Spleen (tissue), 11 donors: Measurements from ENCODE around the gene CLDND1. TPM values are rescaled to one million over a fixed set of nuclear protein-coding genes. Genes with fewer than 3 reads are reported as not detected.
"Not testable (repeated sequence)": the region's sequence is repeated elsewhere in the genome, so short reads cannot be mapped to it uniquely, and the experiment has no call there.

Experiments
- DNase-seq: peaks from one replicate; pipeline ENCODE4 v3.0.0-alpha.2; 2020
- H3K27ac ChIP-seq, 8 donors: fragments of 200-600 bp; sonication (generic) in 7 of 8; 1 replicate in 4 of 8; 2 replicates in 4 of 8; pipeline versions ENCODE4 v1.5.0 to v1.8.0; 2016 to 2021; ENCODE audit warnings: inconsistent platforms in 4 of 8, mild to moderate bottlenecking in 4 of 8, moderate library complexity in 1 of 8
- H3K27me3 ChIP-seq, 7 donors: fragments of 200-600 bp; sonication (generic) in 6 of 7; replicated peaks in 1 of 7; 1 replicate in 4 of 7; 2 replicates in 3 of 7; pipeline versions ENCODE4 v1.5.0 to v1.8.0; 2016 to 2021; ENCODE audit warnings: inconsistent platforms in 3 of 7, mild to moderate bottlenecking in 1 of 7
- H3K36me3 ChIP-seq, 6 donors: fragments of 200-600 bp; sonication (generic) in 5 of 6; 1 replicate in 4 of 6; 2 replicates in 2 of 6; pipeline versions ENCODE4 v1.5.0 to v1.8.0; 2016 to 2021; ENCODE audit warnings: inconsistent platforms in 2 of 6
- H3K4me1 ChIP-seq, 6 donors: fragments of 200-600 bp; sonication (generic) in 5 of 6; 1 replicate in 3 of 6; 2 replicates in 3 of 6; pipeline versions ENCODE4 v1.5.0 to v1.8.0; 2016 to 2021; ENCODE audit warnings: inconsistent platforms in 3 of 6
- H3K4me3 ChIP-seq, 8 donors: fragments of 200-600 bp; sonication (generic) in 7 of 8; 1 replicate in 4 of 8; 2 replicates in 4 of 8; pipeline versions ENCODE4 v1.5.0 to v1.8.0; 2016 to 2021; ENCODE audit warnings: inconsistent platforms in 4 of 8, mild to moderate bottlenecking in 4 of 8, moderate library complexity in 2 of 8
- H3K9me3 ChIP-seq, 8 donors: fragments of 200-600 bp; sonication (generic) in 7 of 8; 1 replicate in 4 of 8; 2 replicates in 4 of 8; pipeline versions ENCODE4 v1.5.0 to v1.8.0; 2016 to 2021; ENCODE audit warnings: inconsistent platforms in 4 of 8
- POLR2A ChIP-seq, 3 donors: fragments of 450-650 bp; IDR thresholded peaks; one replicate each; pipeline ENCODE4 v1.5.1; 2017; ENCODE audit warnings: antibody characterized with exemption in 3 of 3, mild to moderate bottlenecking in 1 of 3
- POLR2AphosphoS5 ChIP-seq, 3 donors: sonication (generic); formaldehyde crosslinking; IDR thresholded peaks; one replicate each; pipeline ENCODE4 v1.5.1; 2017; ENCODE audit warnings: antibody characterized with exemption in 3 of 3
- WGBS, 5 donors: extraction: QIAGEN DNeasy Blood & Tissue Kit in 3 of 5; methylation state at CpG; one replicate each; pipeline versions ENCODE4 v1.1.5 to v1.1.7; 2013 to 2018; 5-methylcytosine and 5-hydroxymethylcytosine counted together
- intact Hi-C: fragments of 100-400 bp; cut with DNase I; formaldehyde crosslinking; loops from one replicate; pipeline ENCODE4 v1.15.0; 2023; ENCODE audit warnings: low total_unique reads
- polyA plus RNA-seq, 3 donors: library from polyadenylated mRNA; stranded (reverse); fragments of 200-250 nt; gene quantifications; one replicate each; pipeline ENCODE4 v1.2.1, GENCODE V29; 2013
- total RNA-seq, 7 donors: library from RNA; depleted of rRNA in 3 of 7; stranded (reverse); fragments of >200 nt in 3 of 7; fragmentation: NEBNext Ultra II Directional in 4 of 7; extraction: Animal tissue kit (Norgen Biotek cat#: 25700) in 4 of 7; gene quantifications; one replicate each; pipeline versions ENCODE4 v1.1.0 to v1.2.1, GENCODE V29; 2016 to 2021
- TF ChIP-seq, protein P1 (sequence below), 11 experiments: fragments of 200-600 bp in 7 of 11; fragments of 450-650 bp in 4 of 11; sonication (generic) in 4 of 11; IDR thresholded peaks in 8 of 11; conservative IDR thresholded peaks in 3 of 11; 1 replicate in 7 of 11; 2 replicates in 4 of 11; pipeline versions ENCODE4 v1.4.0 to v1.8.0; 2016 to 2021; ENCODE audit warnings: antibody characterized with exemption in 11 of 11, inconsistent platforms in 4 of 11, mild to moderate bottlenecking in 1 of 11
- donor health status: healthy with polysubstance abuse.
- donor health status: DM: no; HTN: no; CAD: no; lungs with moderate emphysema.
- donor health status: DM: no; HTN: no; CAD: no.
- donor health status: Bipolar disorder and iron deficiency.
- donor health status: healthy.
- donor health status: DM: no; HTN: no; CAD: no.
- donor health status: DM: yes; HTN: yes; CAD: no.

CLDND1 gene
- total and polyA plus RNA-seq, 10 donors: 26.1 to 174 (median 95.6) TPM

DNA sequence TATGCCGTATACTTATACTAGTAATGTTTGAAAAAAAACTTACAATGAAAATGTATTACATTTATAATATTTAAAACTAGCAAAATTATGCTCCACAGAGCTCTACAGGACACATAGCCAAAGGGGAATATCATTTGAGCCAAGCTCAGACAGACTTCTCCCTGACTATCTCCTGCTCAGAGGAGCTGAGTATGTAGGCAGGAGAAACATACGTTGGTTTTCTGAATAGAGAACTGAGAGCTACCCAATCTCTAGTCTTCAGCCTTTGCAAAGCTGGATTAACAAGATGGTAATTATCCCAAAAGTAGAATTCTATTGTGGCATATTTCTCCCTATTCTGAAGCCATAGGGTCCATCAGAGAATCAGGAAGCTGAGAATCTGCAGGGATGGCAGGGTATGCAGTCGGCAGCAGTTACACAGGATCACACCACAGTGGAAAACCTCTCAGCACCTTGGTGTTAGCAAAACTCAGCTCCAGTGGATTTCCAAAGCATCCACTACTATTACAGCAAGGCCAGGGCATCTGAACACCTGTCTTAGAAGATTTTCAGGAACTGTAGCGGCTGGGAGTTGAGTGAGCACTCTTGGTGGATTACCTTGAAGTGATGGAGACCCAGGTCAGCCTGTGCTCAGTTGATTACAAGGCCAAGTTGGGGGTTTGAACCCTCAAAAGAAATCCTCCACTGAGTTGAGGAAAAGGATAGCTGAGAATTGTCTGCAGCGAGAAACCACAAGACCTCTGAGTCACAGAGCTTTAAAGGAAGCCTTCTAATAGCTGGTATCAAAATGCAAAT, 39.2 kb upstream of the CLDND1 start:
- H3K27ac ChIP-seq: peak overlapping the region in 4 of 8 donors; percentile 0 to 71 (median 28)
- WGBS, 5 donors: 67 to 76% (median 70%) methylated on average over 5 of the region's 5 CpGs
- peaks cover 0 to 4% (median 0%) of the 10 kb centered on the region in 7 donors for H3K27me3 ChIP-seq
- H3K4me1 ChIP-seq: peaks cover 0 to 47% (median 19%) of the 10 kb centered on the region in 6 donors
- no peaks in the 10 kb centered on the region for H3K36me3 ChIP-seq
- TF ChIP-seq POLR2AphosphoS5 (IDR thresholded peaks at IDR 0.05) (no peak), POLR2A (IDR thresholded peaks at IDR 0.05) (no peak)
- TF ChIP-seq, protein P1, sequence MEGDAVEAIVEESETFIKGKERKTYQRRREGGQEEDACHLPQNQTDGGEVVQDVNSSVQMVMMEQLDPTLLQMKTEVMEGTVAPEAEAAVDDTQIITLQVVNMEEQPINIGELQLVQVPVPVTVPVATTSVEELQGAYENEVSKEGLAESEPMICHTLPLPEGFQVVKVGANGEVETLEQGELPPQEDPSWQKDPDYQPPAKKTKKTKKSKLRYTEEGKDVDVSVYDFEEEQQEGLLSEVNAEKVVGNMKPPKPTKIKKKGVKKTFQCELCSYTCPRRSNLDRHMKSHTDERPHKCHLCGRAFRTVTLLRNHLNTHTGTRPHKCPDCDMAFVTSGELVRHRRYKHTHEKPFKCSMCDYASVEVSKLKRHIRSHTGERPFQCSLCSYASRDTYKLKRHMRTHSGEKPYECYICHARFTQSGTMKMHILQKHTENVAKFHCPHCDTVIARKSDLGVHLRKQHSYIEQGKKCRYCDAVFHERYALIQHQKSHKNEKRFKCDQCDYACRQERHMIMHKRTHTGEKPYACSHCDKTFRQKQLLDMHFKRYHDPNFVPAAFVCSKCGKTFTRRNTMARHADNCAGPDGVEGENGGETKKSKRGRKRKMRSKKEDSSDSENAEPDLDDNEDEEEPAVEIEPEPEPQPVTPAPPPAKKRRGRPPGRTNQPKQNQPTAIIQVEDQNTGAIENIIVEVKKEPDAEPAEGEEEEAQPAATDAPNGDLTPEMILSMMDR (IDR thresholded peaks at IDR 0.05 in 8 of 11, conservative IDR thresholded peaks at IDR 0.05 in 3 of 11): no peak
- no peak for DNase-seq
- intact Hi-C loops: no loop called here
- H3K4me3 ChIP-seq: no peak overlapping the region
- no peaks in the 10 kb centered on the region for H3K9me3 ChIP-seq

DNA sequence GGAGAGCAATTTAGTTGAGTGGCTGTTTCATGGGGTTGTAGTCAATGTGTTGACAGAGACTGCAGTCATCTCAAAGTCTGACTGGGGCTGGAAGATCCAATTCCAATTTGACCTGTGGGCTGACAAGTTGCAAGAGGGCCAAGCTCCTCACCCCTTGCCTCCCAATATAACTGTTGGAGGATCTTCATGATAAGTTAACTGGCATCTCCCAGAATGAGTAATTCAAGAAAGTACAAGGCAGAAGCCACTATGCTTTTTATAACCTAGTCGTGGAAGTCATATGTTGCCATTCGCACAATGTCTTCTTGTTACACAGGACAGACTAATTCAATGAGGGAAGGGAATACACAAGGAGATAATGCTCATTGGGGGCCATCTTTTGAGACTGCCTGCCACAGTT, 38.2 kb upstream of the CLDND1 start:
- no peak for DNase-seq
- Histone ChIP-seq H3K36me3 (no peaks in the 10 kb centered on the region), H3K27ac (no peak overlapping the region), H3K4me3 (no peak overlapping the region), H3K27me3 (peaks cover 0 to 4% (median 0%) of the 10 kb centered on the region in 7 donors), H3K9me3 (no peaks in the 10 kb centered on the region), H3K4me1 (peaks cover 0 to 41% (median 19%) of the 10 kb centered on the region in 6 donors)
- TF ChIP-seq POLR2AphosphoS5 (IDR thresholded peaks at IDR 0.05): no peak
- no peak for TF ChIP-seq POLR2A (IDR thresholded peaks at IDR 0.05)
- TF ChIP-seq, protein P1 (IDR thresholded peaks at IDR 0.05 in 8 of 11, conservative IDR thresholded peaks at IDR 0.05 in 3 of 11): no peak
- intact Hi-C loops: no loop called here
- WGBS, 5 donors: 85 to 93% (median 89%) methylated on average over 2 of the region's 2 CpGs

DNA sequence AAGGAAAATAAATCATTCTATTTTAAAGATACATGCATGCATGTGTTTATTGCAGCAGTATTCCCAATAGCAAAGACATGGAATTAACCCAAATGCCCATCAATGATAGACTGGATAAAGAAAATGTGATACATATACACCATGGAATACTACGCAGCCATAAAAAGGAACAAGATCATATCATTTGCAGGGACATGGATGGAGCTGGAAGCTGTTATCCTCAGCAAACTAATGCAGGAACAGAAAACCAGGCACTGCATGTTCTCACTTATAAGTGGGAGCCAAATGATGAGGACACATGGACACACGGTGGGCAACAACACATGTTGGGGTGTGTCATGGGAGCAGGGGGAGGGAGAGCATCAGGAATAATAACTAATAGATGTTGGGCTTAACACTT, 37.1 kb upstream of the CLDND1 start:
- H3K9me3 ChIP-seq, DNase-seq, H3K27ac ChIP-seq, H3K27me3 ChIP-seq, H3K36me3 ChIP-seq, intact Hi-C loops, H3K4me3 ChIP-seq: not testable (repeated sequence)
- peaks cover 0 to 30% (median 17%) of the 10 kb centered on the region in 6 donors for H3K4me1 ChIP-seq
- WGBS, 5 donors: 96 to 100% (median 97%) methylated on average over 2 of the region's 2 CpGs

DNA sequence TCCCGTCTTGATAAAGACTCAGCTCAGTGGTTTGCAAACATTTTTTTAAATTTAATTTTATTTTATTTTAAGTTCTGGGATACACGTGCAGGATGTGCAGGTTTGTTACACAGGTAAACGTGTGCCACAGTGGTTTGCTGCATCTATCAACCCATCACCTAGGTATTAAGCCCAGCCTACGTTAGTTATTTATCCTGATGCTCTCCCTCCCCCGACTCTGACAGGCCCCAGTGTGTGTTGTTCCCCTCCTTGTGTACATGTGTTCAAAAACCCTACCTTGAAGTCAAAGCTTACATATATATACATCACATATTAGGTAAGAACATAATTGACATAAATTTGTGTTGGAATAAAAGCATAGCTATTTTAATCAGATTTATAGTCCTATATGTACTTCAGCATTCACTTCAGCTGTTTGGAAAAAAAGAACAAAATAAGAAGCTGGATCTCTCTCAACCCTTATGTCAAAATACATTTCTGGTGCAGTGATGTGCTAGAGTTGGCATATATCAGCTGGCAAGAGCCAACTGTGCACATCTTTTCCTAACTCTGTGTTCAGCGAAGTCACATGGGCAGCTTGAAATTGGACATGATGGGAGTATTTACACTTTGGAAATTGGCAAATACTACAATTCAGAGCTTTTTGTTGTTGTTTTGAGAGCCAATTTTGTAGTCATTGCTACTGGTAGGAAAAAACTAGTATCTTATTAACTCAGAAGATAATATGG, 35.6 kb upstream of the CLDND1 start:
- intact Hi-C loops: no loop called here
- no peaks in the 10 kb centered on the region for H3K36me3 ChIP-seq
- WGBS, 5 donors: 76 to 85% (median 79%) methylated on average over 6 of the region's 6 CpGs
- DNase-seq: no peak
- TF ChIP-seq POLR2AphosphoS5 (IDR thresholded peaks at IDR 0.05): no peak
- no peak for TF ChIP-seq POLR2A (IDR thresholded peaks at IDR 0.05)
- peaks cover 0 to 5% (median 0%) of the 10 kb centered on the region in 7 donors for H3K27me3 ChIP-seq
- peaks cover 0 to 27% (median 7%) of the 10 kb centered on the region in 6 donors for H3K4me1 ChIP-seq
- H3K27ac ChIP-seq: peak overlapping the region in 2 of 8 donors; percentile 70 to 72
- no peaks in the 10 kb centered on the region for H3K9me3 ChIP-seq
- H3K4me3 ChIP-seq: no peak overlapping the region
